Activated T-cell treated with anti-CD3 and anti-CD28 coated beads, Interleukin-2, amount 50 U/mL, for 24 hours (primary cell): Measurements from ENCODE around the gene SIGLEC15.
"Not testable (repeated sequence)": the region's sequence is repeated elsewhere in the genome, so short reads cannot be mapped to it uniquely, and the experiment has no call there.

ENCODE experiments used
- DNase-seq: peaks from one replicate; pipeline ENCODE4 v3.0.0-alpha.2; 2020
- H3K27ac Mint-ChIP-seq: 2 replicates; pipeline ENCODE4 v1.8.0; 2020; ENCODE audit warnings: mild to moderate bottlenecking, mixed read lengths
- H3K27me3 Mint-ChIP-seq: 2 replicates; pipeline ENCODE4 v1.8.0; 2020; ENCODE audit warnings: mixed read lengths
- H3K36me3 Mint-ChIP-seq: 2 replicates; pipeline ENCODE4 v1.8.0; 2020; ENCODE audit warnings: low read depth, mixed read lengths
- H3K4me1 Mint-ChIP-seq: 2 replicates; pipeline ENCODE4 v1.8.0; 2020; ENCODE audit warnings: low read depth, mixed read lengths
- H3K4me3 Mint-ChIP-seq: 2 replicates; pipeline ENCODE4 v1.8.0; 2020; ENCODE audit warnings: mild to moderate bottlenecking, moderate library complexity, mixed read lengths
- H3K9me3 Mint-ChIP-seq: 2 replicates; pipeline ENCODE4 v1.8.0; 2020; ENCODE audit warnings: mixed read lengths

The SIGLEC15 gene

DNA sequence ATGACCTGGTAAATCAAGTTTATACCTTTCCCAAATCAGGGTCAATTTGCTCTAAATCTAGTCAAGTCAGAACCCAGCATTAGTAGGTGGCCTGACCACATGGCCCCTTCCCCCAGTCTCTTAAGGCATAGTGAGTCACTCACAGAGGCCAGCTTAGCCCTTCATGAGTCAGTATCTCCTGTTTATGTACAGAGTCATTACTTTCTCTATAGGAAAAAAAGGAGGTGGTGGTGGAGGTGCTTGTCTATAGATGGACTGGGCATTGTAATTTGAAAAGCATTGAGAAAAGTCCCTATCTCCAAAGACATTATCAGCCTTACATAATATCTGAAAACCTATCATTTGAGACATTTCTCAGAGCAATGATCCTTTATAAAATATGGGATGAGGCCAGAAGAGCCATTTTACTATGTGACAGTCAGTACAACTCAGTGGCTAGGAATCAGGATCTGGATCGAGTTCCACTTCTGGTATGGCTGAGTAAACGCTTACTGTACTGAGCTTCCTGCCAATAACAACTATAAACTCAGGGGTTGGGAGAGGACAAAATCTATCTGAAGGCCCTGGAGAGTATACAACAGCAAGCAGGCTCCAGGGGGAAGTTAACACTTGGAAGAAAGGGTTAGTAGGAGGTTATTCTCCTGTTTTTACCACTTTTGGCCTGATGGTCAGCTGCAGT lies 22.5 kb upstream of the SIGLEC15 start:
- peak overlapping the region; percentile 11 for H3K27ac Mint-ChIP-seq
- H3K4me3 Mint-ChIP-seq: no peak overlapping the region
- peaks cover 20% of the 10 kb centered on the region for H3K27me3 Mint-ChIP-seq
- no peak for DNase-seq
- H3K4me1 Mint-ChIP-seq: peaks cover 10% of the 10 kb centered on the region
- H3K9me3 Mint-ChIP-seq: peaks cover 13% of the 10 kb centered on the region
- H3K36me3 Mint-ChIP-seq: no peaks in the 10 kb centered on the region

DNA sequence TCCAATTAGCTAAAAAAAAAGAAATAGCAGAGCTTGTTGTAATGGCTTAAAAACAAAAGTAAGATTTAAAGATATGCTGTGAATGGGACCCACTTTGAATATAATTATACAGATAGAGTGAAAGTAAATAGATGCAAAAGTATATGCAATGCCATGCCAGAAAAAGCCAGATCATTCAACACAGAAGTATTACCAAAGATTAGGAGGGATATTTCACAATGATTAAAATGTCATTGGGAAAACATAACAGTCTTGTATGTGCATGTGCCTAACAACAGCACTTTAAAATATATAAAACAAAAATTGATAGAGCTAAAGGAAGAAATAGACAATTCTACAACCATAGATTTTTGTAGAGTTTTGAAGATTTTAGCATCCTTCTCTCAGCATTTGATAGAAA lies 19.9 kb upstream of the SIGLEC15 start:
- Mint-ChIP-seq H3K36me3 (no peaks in the 10 kb centered on the region), H3K27ac (no peak overlapping the region), H3K27me3 (peaks cover 20% of the 10 kb centered on the region), H3K4me1 (peaks cover 21% of the 10 kb centered on the region), H3K9me3 (peaks cover 22% of the 10 kb centered on the region), H3K4me3 (no peak overlapping the region)
- no peak for DNase-seq

DNA sequence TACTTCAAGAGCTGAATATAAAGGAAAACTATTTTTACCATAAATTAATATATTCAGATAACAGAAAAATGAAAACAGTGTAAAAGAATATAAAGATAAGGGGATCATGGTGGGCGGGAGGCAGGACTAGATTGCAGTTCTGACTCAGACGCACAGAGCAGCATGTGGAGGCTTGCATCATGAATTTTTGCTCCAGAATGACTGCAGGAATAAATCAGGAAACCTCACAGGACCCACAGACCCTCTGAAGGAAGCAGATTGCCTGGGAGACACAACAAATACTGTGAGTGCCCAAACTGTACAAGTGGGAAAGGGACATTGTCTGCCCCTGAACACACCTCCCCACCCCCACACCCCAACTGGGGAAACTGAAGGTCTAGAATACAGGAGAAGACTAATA lies 19.2 kb upstream of the SIGLEC15 start:
- Mint-ChIP-seq H3K9me3 (peaks cover 22% of the 10 kb centered on the region), H3K4me1 (peaks cover 24% of the 10 kb centered on the region), H3K36me3 (no peaks in the 10 kb centered on the region), H3K27ac (no peak overlapping the region), H3K27me3 (peaks cover 16% of the 10 kb centered on the region), H3K4me3 (no peak overlapping the region)
- no peak for DNase-seq

- Mint-ChIP-seq H3K9me3 (peaks cover 22% of the 10 kb centered on the region), H3K4me1 (peaks cover 24% of the 10 kb centered on the region)
- not testable (repeated sequence) for DNase-seq, H3K27ac Mint-ChIP-seq, H3K36me3 Mint-ChIP-seq, H3K4me3 Mint-ChIP-seq, H3K27me3 Mint-ChIP-seq
These were observed 18.3 kb upstream of the SIGLEC15 start for GRCh38 chr18:45807144-45807543.

DNA sequence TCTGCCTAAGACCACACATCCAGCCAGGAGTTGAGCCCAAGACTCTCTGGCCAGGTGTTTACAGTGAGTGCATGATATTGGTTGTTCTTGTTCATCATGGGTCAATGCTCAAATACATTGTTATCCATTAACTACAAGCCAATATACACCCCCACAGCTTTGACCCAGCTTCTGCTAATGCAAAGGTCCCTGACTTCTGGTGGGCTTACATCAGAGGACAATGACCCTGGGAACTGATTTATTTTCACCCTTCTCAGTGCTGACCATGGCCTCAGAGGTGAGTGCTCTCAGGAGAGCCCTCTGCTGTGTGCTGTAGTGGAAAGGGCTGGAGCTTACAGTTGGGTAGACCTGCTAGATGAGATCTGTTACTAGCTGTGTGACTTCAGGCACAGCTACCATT lies 10.7 kb upstream of the SIGLEC15 start:
- not testable (repeated sequence) for H3K27ac Mint-ChIP-seq, H3K36me3 Mint-ChIP-seq, H3K27me3 Mint-ChIP-seq, H3K4me3 Mint-ChIP-seq, DNase-seq, H3K9me3 Mint-ChIP-seq
- peaks cover 11% of the 10 kb centered on the region for H3K4me1 Mint-ChIP-seq

GRCh38 chr18:45817543-45817942 lies 7.9 kb upstream of the SIGLEC15 start:
- DNase-seq: no peak
- H3K27me3 Mint-ChIP-seq: peaks cover 13% of the 10 kb centered on the region
- no peaks in the 10 kb centered on the region for H3K36me3 Mint-ChIP-seq
- H3K4me1 Mint-ChIP-seq: peaks cover 3% of the 10 kb centered on the region
- H3K9me3 Mint-ChIP-seq: no peaks in the 10 kb centered on the region
- no peak overlapping the region for H3K4me3 Mint-ChIP-seq
- H3K27ac Mint-ChIP-seq: no peak overlapping the region

- not testable (repeated sequence) for H3K4me3 Mint-ChIP-seq, DNase-seq, H3K9me3 Mint-ChIP-seq, H3K4me1 Mint-ChIP-seq, H3K36me3 Mint-ChIP-seq, H3K27ac Mint-ChIP-seq
- peaks cover 15% of the 10 kb centered on the region for H3K27me3 Mint-ChIP-seq
These were observed 6.7 kb upstream of the SIGLEC15 start for GRCh38 chr18:45818765-45819164.

DNA sequence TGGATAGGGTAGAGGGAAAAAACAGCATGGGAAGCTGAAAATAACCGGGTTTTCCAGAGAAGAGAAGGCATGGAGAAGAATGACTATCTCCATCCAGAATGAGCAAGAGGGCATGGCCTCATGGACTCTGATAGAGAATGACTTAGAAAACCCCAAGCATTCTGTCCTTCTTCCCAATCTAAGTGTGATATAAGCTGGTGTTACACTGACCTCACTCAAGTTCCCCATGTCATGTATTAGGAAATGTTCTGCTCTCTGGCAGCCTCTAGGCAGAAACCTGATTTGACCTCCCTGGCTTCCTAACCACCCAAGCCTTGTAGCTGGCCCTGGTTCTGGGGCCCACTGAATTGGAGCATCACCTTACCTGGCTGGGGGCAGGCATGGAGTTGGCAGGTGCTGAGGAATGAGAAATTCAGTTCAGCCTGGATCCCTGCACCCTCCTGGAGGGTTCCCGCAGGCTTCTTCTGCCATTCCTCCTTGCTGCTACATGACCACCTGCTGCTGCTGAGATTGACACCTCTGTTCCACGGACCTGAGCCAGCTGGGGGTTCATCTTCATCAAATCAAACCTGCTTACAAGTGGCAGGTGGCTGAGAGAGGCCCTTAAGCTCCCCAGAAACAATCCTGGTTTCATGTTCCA lies 5.2 kb upstream of the SIGLEC15 start:
- H3K4me1 Mint-ChIP-seq: peaks cover 9% of the 10 kb centered on the region
- H3K4me3 Mint-ChIP-seq: no peak overlapping the region
- H3K36me3 Mint-ChIP-seq: no peaks in the 10 kb centered on the region

DNA sequence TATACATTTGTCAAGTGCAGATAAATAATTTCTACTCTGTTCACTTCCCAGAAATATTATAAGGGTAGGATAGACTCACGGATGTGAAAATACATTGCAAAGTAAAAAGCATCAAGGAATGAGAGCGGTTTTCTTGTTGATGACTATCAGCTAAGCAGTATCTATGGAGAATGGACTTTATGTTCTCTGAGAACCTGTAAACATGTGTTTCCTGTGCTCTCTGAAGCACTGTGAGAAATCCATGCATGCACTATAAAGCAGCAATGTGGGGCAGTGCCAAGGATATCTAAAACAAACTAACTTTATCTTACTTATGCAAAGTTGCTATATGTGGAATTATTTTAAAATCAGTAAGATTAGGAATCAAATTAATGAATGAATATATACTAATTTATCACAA lies 4.4 kb upstream of the SIGLEC15 start:
- peaks cover 16% of the 10 kb centered on the region for H3K4me1 Mint-ChIP-seq

More for the DNA sequence above, 5.2 kb upstream of the SIGLEC15 start:
- Mint-ChIP-seq H3K27me3 (peaks cover 15% of the 10 kb centered on the region), H3K27ac (no peak overlapping the region), H3K9me3 (no peaks in the 10 kb centered on the region)
- no peak for DNase-seq

DNA sequence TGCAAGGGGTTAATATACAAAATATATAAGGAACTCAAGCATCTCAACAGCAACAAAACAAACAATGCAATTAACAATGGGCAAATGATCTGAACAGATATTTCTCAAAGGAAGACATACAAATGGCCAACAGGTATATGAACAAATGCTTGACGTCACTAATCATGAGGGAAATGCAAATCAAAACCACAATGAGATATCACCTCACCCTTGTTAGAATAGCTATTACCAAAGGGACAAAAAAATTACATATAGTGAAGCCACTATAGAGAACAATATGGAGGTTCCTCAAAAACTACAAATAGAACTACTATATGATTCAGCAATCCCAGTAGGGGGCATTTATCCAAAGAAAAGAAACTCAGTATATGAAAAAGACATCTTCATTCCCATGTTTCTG lies 3.8 kb upstream of the SIGLEC15 start:
- Mint-ChIP-seq H3K4me1 (peaks cover 18% of the 10 kb centered on the region), H3K27ac (no peak overlapping the region), H3K36me3 (no peaks in the 10 kb centered on the region), H3K27me3 (peaks cover 15% of the 10 kb centered on the region), H3K9me3 (no peaks in the 10 kb centered on the region), H3K4me3 (no peak overlapping the region)
- DNase-seq: no peak

More for the DNA sequence above, 4.4 kb upstream of the SIGLEC15 start:
- no peak for DNase-seq
- peaks cover 15% of the 10 kb centered on the region for H3K27me3 Mint-ChIP-seq
- H3K4me3 Mint-ChIP-seq: no peak overlapping the region
- no peaks in the 10 kb centered on the region for H3K9me3 Mint-ChIP-seq
- no peak overlapping the region for H3K27ac Mint-ChIP-seq
- no peaks in the 10 kb centered on the region for H3K36me3 Mint-ChIP-seq

DNA sequence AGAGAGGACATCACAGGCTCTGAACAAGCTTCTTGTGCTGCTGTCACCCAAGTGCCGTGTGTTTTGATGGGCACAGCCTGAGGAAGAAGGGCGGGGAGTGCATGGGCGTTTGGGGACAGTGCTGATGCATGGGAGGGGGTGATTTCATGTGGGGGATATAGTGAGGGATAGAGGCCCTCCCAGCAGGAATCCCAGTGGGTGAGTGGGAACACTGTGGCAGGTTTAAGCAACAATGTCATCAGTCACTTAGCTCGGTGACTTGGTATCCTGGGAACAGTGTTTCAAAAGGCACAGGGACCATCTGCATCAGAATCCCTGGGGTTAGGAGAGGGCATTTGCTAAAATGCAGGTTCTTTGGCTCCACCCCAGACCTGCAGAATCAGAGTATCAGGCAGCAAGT lies 609 bp downstream of the SIGLEC15 start:
- DNase-seq: no peak
- Mint-ChIP-seq H3K4me3 (no peak overlapping the region), H3K27ac (no peak overlapping the region), H3K27me3 (peaks cover 12% of the 10 kb centered on the region), H3K36me3 (no peaks in the 10 kb centered on the region), H3K9me3 (no peaks in the 10 kb centered on the region), H3K4me1 (peaks cover 21% of the 10 kb centered on the region)

DNA sequence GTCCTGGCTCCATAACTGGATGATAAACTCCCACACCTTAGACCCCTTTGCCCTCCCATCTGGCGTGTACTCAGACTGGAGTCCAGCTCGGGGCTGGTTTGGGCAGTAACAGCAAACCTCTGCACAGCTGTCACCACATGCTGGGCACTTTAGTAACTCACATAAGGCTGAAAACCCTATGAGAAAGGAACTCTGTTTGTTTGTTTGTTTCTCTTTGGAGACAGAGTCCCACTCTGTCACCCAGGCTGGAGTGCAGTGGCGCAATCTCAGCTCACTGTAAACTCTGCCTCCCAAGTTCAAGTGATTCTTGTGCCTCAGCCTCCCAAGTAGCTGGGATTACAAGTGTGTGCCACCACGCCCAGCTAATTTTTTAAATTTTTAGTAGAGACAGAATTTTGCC lies 1.2 kb downstream of the SIGLEC15 start:
- H3K9me3 Mint-ChIP-seq, H3K36me3 Mint-ChIP-seq, H3K27ac Mint-ChIP-seq, H3K27me3 Mint-ChIP-seq, DNase-seq, H3K4me3 Mint-ChIP-seq: not testable (repeated sequence)
- H3K4me1 Mint-ChIP-seq: peaks cover 21% of the 10 kb centered on the region

GRCh38 chr18:45828917-45829811 lies 3.7 kb downstream of the SIGLEC15 start:
- Mint-ChIP-seq H3K36me3 (no peaks in the 10 kb centered on the region), H3K27ac (no peak overlapping the region), H3K4me3 (no peak overlapping the region), H3K9me3 (no peaks in the 10 kb centered on the region), H3K4me1 (peaks cover 21% of the 10 kb centered on the region), H3K27me3 (peaks cover 9% of the 10 kb centered on the region)
- DNase-seq: no peak

DNA sequence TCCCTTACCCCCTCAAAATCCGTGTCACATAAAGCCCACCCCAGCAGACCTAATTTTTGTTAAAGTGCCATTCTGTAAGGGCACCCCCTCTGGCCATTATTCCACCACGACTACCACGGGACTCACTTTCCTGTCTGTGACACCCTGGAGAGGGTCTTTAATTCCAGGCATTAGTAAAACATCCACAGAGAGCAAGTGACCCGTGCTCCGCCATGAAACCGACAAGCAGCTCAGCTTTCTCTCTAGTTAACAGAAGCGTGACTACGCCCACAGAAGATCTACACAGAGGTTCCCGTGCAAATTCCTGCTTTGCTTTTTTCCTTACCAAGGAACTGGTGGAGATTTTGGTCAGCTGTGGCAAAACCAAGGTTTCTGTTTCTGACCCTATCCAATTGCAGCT lies 4.4 kb downstream of the SIGLEC15 start:
- Mint-ChIP-seq H3K4me1 (peaks cover 15% of the 10 kb centered on the region), H3K9me3 (no peaks in the 10 kb centered on the region), H3K36me3 (no peaks in the 10 kb centered on the region), H3K27me3 (peaks cover 11% of the 10 kb centered on the region), H3K4me3 (no peak overlapping the region), H3K27ac (no peak overlapping the region)
- no peak for DNase-seq

- H3K9me3 Mint-ChIP-seq: no peaks in the 10 kb centered on the region
- no peak for DNase-seq
- no peaks in the 10 kb centered on the region for H3K36me3 Mint-ChIP-seq
- H3K27me3 Mint-ChIP-seq: peaks cover 22% of the 10 kb centered on the region
- no peak overlapping the region for H3K27ac Mint-ChIP-seq
- no peak overlapping the region for H3K4me3 Mint-ChIP-seq
- peaks cover 9% of the 10 kb centered on the region for H3K4me1 Mint-ChIP-seq
These were observed 5.4 kb downstream of the SIGLEC15 start for GRCh38 chr18:45830917-45831316.
